Lung microvascular endothelial cell (primary cell): ENCODE results near the gene TMEM63A. TPM values are rescaled to one million over a fixed set of nuclear protein-coding genes. Genes with fewer than 3 reads are reported as not detected.
"Not testable (repeated sequence)": the region's sequence is repeated elsewhere in the genome, so short reads cannot be mapped to it uniquely, and the experiment has no call there.

Experiments used
- DNase-seq, 2 donors: peaks; one replicate each; pipeline versions ENCODE4 v3.0.0 to v3.0.0-alpha.2; 2010; ENCODE audit warnings: low read depth in 2 of 2
- total RNA-seq: library from RNA; depleted of rRNA; stranded (reverse); fragments of >200 nt; gene quantifications from 2 replicates; pipeline ENCODE4 v1.2.1, GENCODE V29; 2014

The TMEM63A gene
- total RNA-seq, 1 donor from 2014 or later: 4.4 TPM

DNA sequence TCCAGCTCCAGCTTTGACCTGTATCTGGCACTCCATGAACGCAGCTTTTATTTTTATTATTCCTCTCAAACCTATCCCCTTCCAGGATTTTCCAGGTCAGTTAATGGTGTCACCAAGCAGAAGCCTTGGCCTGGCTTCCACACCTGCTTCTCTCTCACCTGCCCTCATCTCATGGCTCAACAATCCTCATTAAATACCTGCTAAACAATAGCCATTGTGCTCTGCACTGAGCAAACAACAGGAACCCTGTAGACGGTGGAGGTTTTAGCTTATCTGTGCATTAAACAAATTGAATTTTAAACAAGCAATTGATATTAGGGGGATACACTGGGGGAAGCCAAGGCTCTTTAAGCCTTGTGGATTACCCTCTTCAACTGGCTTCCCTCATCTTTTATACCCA, 26.6 kb upstream of the TMEM63A start:
- no peak for DNase-seq

DNA sequence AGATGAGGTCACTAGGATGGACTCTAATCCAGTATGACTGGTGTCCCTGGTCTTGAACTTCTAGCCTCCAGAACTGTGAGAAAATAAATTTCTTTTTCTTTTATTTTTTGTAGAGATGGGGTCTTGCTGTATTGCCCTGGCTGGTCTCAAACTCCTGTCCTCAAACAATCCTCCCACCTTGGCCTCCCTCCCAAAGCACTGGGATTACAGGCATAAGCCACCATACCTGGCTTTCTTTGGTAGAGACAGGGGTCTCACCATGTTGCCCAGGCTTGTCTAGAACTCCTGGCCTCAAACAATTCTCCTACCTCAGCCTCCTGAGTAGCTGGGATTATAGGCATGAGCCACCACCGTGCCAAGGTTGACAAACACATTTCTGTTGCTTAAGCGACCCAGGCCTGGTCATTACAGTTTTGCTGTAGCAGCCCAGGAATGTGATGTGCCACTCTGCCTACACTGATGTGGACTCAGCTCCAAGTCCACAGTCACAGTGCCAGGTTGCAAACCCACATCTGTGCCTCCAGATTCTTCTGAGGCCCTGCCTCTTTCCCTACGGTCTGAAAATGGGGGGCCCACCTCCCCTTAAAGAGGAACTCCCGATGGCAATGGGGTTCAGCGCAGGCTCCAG, 25.9 kb upstream of the TMEM63A start:
- DNase-seq: no peak

DNA sequence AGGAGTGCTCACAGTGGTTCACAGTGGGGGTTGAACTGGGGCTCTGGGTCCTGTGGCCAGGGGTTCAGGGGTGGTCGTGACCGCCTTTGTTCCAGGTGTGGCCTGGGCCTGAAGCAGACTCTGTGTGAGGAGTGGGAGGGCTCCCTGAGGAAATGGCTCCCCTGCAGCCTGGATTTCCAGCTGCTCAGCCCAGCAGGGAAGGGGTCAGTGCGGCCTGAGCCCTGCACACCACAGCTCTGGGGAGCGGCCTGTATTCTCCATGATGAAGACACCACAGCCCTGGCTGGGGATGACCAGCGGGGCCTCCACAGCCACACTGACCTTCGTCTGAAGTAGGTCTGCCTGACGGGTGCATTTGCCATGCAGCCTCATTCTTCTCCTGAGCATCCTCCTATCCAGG, 25.2 kb upstream of the TMEM63A start:
- DNase-seq: no peak

DNA sequence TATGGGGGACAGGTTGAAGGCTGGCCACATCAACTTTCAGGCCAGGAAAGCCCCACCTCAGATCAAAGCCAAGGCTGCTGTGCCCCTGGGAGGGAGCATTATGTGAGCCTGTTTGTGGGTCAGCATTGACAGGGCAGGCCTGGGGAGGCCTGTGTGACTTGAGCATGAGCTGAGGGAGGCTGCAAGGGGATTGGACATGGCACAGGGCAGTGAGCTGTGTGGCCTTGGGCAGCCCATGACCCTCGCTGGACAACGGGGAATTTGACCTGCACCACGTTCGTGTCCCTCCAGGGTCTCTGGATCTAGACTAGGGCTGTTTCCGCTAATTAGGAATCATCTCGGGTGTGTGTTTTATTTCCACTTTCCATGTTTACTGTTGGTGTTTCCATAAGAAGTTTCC, 24.3 kb upstream of the TMEM63A start:
- no peak for DNase-seq

DNA sequence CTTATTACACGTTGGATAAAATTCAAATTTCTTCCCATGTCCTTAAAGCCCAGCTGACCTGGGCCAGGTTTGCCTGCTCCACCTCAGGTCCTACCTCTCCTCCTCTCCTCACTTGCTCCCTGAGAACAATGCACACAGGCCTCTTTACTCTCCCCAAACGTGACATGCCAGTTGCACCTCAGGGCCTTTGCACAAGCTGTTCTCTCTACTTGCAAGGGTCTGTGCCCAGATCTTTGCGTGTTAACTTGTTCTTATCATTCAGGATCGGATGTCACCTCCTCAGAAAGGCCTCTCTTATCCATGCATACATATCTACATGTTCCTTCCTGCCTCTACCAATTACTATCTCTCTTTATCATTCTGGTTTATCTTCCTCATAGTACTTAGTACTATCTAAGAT, 21.4 kb upstream of the TMEM63A start:
- no peak for DNase-seq

DNA sequence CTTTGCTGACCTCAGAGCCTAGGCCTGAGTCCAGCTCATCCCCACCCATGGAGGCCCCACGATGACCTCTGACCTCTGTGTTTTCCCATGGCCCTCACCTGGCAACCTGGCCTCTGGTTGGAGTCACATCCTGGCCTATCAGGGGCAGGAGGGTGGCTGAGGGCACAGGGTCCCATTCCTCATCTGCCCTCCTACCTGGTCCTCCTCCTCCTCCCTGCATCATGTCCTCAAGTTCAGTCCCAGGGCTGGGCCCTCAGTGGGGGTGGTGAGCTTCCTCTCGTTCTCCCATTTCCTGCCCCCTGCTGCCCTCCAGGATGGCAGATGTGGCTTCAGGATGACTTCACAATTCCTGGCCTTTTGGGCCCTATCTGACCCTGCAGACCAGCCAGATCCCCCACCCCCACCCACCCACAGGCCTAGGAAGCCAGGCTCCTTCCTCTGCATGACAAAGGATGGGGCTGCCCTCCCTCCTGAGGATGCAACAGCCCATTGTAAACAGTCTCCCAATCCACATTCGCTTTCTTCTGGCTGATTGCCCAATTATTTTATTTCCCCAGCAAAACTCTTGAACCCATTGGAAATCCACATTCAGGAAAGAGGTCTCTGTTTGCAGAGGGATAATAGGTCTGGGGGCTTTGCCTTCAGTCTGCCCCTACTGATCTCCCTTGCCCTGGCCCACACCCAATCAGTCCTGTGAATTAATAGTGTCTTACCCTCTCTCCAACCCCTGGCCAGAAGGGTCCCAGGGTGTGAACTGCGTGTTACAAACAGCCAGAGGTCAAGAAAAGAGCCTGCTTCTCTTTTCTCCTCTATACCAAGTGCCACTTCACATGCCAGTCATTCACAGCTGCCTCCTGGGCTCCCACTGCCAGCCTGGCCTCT, 17.1 kb upstream of the TMEM63A start:
- peak in 1 of 2 donors; percentile 15 for DNase-seq

DNA sequence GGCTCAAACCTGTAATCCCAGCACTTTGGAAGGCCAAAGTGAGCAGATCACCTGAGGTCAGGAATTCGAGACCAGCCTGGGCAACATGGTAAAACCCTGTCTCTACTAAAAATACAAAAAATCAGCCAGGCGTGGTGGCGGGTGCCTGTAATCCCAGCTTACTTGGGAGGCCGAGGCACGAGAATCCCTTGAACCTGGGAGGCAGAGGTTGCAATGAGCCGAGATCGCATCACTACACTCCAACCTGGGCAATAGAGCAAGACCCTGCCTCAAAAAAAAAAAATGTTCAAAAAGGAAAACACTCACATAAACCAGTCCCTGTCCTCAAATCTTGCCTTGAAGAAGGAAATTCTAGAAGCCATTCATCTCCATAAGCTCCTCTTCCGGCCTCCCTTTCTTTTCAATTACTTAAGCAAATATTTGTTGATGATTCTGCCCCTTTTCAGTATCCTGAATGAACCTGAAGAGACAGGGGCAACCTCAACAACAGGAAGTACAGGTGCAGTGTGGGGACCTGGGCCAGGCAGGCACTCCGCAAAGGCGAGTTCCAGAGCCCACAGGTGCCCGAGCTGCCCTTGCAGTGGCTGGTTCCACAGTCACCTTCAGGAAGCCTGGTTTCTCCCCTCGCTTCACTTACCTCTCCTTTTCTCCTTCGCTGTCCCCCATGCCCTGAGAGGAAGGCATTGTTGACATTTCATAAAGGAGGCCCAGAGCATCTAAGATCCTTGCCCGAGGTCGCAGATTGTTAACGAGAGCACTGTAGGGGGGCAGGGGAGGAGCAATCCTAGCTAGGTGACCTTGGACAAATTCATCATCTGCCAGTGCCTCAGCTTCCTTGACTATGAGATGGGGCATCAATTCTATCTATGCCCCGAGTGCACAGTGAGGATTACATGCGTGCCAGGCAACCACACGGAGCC, 15.7 kb upstream of the TMEM63A start:
- DNase-seq: no peak

DNA sequence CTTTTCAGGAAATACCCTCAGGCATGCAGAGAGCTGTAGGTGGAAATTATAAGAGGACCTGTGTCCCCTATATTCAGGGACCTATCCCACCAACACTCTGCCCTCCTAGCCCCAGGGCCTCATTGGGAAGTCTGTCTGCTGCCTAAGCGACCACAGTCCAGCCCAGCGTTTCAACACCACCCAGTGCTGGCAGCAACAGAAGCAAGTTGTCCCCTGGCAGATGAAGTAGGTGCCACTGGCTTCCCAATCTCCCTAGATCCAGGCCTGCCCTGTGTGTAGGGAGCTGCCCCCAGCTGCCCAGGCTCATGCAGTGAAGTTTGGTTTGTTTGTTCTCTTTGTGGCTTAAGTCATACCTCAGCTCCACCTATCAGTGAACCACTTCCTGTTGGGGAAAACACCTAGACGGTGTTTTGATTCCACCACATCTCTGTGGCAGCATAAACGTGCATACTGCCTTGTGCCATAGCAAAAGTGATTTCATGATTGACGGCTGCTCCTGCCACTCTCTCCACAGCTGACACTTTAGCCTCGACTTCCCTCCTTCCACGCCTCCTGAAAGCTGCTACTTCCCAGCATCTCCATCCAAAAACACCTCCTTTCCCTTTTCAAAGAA, 14.9 kb upstream of the TMEM63A start:
- peak in 1 of 2 donors; percentile 31 for DNase-seq

DNA sequence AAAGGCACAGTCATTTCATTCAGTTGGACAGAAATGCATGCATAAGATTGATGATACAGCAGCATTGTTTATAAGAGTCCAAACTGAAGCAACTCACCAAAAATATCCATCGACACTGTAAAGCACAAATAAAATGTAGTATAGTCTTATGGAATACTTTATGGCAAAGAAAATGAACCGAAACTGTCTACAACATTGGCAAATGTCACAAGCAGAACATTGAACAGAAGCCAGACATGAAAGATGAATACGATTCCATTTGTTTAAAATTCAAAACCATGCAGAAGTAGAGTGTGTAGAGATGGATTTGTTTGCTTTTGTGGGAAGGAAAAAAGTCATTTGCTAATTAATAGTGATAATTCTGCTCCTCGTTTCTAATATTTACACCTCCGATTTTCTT, 14.3 kb upstream of the TMEM63A start:
- DNase-seq: no peak

DNA sequence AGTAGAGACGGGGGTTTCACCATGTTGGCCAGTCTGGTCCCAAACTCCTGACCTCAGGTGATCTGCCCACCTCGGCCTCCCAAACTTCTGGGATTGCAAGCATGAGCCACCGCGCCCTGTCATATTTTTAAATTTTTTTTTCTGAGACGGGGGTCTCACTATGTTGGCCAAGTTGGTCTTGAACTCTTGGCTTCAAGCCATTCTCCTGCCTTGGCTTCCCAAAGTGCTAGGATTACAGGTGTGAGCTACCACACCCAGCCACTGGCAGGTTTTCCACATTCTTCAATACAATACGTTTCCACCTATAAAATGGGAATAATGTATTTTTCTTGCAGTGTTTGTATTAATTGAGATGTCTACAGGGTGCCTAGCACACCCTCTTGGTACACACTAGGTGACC, 10.1 kb upstream of the TMEM63A start:
- DNase-seq: no peak

DNA sequence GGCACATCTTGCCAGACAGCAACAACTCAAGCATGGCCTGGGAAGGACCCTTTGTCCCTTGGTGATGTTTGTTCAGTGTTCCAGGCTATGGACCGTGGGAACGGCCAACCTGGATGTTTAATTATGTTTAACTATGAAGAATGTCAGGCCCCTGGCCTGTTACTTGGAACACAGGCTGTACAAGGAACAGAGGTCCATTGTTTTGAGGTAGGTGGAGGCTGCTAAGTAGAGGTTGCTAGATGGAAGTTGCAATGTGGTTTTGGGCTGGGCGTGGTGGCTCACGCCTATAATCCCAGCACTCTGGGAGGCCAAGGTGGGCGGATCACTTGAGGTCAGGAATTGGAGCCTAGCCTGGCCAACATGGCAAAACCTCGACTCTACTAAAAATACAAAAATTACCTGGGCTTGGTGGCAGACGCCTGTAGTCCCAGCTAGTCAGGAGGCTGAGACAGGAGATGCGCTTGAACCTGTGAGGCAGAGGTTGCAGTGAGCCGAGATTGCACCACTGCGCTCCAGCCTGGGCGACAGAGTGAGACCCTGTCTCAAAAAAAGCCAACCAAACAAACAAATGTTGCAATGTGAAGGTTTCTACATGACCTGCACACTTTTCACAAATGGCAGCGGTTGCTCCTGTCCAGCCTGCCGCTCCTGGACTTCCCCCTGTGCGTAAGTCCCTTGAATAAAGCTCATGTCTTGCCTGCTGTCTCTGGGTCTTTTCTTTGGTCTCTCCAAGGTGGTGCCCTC, 9.2 kb upstream of the TMEM63A start:
- DNase-seq: no peak

DNA sequence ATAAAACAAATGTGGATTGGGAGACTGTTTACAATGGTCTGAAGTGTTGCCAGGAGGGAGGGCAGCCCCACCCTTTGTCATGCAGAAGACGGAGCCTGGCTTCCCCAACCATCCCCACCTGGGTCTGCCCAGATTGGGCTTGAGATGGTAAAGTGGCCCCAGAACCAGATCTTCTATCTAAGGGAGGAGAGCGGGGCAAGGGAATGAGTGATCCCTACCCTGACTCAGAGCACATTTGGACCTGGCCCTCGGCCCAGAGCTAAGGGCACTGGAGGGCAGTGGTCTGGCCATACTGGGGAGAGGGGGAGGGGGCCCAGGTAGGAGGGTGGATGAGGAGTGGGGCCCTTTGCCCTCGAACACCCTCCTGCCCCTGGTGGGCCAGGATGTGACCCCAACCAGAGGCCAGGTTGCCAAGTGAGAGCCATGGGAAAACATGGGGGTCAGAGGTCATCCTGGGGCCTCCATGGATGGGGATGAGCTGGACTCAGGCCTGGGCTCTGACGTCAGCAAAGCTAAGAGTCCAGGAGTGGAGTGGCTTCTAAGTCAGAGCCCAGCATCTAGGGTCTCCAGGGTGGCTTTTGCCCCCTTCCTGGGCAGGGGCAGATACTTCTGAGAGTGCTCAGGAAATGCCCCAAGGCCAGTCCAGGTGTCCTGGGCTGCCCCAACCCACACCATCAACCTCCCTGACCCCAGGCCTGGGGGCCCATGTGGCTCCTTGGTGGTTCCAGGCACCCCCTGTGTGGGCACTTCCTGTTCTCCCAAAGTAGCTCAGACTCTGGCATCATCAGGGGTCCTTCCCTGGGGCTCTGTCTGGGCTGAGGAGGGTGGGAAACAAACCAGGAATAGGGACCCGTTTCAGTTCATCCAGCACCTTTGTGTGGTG, 8.4 kb upstream of the TMEM63A start:
- DNase-seq: no peak

DNA sequence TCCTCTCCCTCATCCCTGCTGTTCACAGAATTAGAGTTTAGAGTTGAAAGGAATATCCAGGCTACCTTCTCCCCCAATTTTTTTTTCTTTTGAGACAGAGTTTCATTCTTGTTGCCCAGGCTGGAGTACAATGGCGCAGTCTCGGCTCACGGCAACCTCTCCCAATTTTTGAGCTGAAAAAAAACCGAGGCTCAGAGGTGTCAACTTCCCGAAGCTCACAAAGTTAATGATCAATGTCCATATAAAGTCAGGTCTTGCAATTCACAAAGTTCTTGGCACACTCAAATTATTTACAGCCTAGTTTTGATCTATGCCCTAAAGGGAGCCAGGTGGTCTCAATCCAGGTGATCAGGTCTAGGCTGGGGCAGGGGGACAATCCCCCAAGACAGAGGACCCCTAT, 7.6 kb upstream of the TMEM63A start:
- no peak for DNase-seq

DNA sequence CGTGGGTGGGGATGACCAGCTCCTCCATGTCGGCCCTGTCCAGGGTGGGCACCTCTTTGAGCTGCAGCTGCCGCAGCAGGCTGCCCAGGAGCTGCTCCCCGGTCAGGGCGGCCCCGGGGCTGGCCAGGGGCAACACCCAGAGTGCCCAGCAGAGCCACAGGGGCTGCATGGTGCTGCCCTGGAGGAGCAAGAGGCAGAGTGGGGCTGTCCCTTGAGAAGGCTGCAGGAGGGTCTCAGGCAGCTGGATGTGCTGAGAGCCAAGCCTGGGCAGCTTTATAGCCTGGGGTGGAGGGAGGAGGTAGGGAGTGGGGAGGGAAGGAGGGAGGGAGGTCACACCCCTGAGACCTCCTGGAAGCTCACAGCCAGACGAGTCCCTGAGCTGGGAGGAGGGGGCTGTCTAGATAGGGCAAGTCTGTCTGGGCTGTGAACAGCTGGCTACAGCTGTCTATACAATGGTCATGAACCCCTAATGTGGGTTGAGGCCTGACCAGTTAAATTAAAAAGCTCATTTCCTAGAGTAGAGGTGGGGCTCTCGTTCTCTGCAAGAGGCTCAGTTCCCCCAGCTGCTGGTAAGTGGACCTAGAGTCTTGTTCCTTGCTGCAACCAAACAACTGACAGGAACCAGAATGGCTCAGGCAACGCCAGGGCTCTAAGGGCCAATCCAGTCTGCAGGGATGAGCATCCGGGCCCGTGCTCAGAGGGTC, 6.9 kb upstream of the TMEM63A start, which contains the start of gene LEFTY1:
Gene LEFTY1, minus strand, starts transcription at position 249 of the 704 bp plus-strand sequence. Its CDS starts 80 bp downstream, at position 169.
- no peak for DNase-seq

DNA sequence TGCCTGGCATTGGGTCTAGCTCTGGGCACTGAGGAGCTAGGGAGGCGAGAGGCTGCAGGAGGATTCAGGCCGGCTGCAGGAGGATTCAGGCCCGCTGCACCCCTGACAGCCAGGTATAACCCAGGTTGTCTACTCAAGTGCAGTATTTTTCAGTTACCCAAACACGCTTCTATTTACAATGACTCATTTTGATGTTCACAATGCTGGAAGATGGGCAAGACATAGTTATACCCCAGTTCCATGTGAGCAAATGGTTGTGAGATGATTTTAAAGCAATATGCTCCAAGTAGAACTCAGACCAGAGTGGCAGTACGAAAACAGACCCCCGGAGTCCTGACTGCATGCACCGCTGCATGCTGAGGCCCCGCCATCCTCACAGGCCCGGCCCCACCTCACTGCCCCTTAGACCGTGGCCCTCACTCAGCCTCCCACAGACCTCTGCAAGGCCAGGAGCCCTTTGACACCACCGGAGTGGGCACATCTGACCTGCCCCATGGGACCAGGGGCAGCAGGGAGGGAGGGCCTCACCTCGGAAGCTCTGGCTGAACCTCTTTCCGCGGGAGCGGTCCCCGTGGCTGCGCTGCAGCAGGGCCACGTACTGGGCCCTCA, 6.2 kb upstream of the TMEM63A start:
- DNase-seq: no peak

DNA sequence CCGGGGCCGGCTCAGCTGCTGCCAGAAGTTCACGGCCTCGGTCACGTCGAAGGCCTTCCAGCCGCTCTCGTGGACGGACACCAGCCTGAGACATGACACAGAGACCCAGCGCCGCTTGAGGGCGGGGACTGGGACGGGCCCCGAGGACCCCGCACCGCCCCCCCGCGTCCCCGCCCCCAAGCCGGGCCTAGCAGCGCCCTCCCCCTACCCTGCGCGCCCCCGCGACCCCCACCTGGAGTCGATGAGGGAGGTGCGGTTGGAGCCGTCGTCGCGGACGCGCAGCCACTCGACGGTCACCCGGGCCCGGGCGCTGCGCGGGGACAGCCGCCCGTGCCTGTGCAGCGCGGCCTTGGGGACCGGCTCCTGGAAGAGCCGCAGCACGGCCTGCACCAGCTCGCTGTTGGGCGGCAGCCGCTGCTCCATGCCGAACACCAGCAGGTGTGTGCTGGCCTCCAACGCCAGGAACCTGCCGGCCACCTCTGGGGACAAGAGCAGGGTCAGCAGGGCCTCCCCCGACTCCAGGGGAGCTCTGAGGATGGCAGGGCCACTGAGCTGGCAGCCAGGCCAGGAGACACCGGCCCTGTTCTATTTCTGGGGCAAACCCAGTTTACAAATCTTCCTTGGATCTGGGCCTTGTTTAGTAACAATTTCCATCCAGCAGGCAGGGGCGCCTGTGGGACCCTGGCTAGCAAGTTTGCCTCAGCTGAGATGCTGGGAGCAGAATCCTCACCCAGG, 5.5 kb upstream of the TMEM63A start:
- DNase-seq: not testable (repeated sequence)

DNA sequence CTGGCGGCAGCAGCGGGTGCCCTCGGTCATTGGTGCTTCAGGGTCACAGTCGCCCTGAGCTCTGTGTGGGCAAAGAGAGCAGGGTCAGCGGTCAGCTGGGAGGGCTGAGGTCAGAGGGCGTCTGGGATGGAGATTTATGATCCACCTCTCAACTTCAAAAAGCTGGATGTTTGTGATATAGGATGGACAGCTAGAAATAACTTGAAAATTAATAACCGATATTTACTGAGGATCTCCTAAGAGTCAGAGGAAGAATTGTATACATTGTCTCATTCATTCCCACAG, 4.8 kb upstream of the TMEM63A start:
- no peak for DNase-seq
